GM20000 (cell line): Measurements from ENCODE around the gene CPS1.

Source experiments
- DNase-seq: peaks from one replicate; pipeline ENCODE4 v3.0.0; 2012; ENCODE audit warnings: low spot score
- CTCF ChIP-seq: IDR thresholded peaks from 2 replicates; pipeline ENCODE4 v1.5.1; 2012; ENCODE audit warnings: mild to moderate bottlenecking, control low read depth; ENCODE audit errors: extremely low read depth, missing control alignments

Gene CPS1

GRCh38 chr2:210544831-210545230 lies 11.6 kb upstream of the CPS1 start:
- DNase-seq = no peak
- TF ChIP-seq CTCF = no peak

- DNase-seq = no peak
- TF ChIP-seq CTCF = no peak
These were observed 9.8 kb upstream of the CPS1 start for GRCh38 chr2:210546424-210547208.

- DNase-seq = no peak
- no peak for TF ChIP-seq CTCF
These were observed 8.4 kb upstream of the CPS1 start for GRCh38 chr2:210548031-210548430.

GRCh38 chr2:210548878-210549384 lies 7.5 kb upstream of the CPS1 start:
- TF ChIP-seq CTCF = no peak

GRCh38 chr2:210551001-210551400 lies 5.4 kb upstream of the CPS1 start:
- no peak for TF ChIP-seq CTCF
- no peak for DNase-seq

More at GRCh38 chr2:210548878-210549384, 7.5 kb upstream of the CPS1 start:
- DNase-seq = no peak

DNA sequence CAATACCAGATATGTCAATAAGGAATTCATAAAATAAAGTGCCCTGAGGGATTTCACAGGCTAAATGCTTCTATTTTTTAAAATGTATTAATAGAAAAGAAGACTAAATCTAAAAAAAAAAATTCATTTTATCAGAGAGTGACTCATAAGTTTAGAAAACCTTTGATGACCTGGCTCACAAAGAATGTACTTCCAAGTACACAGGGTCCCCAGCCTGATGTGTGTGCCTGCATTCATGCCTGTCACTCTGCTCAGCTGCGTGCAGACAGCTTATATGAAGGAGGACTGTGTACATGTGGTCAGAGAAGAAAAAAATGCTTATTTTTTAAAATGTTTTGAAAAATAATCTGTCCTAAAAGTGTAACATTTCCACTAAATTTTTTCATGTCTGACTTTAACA lies 3.0 kb upstream of the CPS1 start:
- no peak for TF ChIP-seq CTCF
- DNase-seq = no peak

DNA sequence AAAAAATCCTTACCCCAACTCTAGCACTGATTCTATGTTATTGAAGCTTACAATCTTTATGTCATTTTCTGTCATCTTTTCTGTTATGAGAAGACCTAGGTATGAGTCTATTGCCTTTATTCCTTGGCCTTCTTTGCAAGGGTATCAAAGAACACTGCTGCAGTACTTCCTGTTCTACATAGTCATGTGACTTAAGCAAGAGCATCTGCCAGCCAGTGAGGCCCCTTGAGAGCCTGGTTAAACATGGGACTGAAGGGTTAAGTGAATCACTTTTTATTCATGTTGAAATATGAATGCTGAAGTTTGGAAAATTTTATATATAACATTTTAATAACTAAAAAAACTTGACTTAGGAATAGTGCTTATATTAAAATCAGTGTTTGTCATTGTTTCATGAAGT lies 844 bp upstream of the CPS1 start:
- DNase-seq = no peak
- TF ChIP-seq CTCF = no peak
